HG02885 (cell line): ENCODE measurements around the gene PRIM1.
"Not testable (repeated sequence)": the region's sequence is repeated elsewhere in the genome, so short reads cannot be mapped to it uniquely, and the experiment has no call there.

Experiments used
- ATAC-seq: cut with Tn5 transposase; IDR thresholded peaks from one replicate; pipeline ENCODE4 v1.9.1; 2021; ENCODE audit warnings: mild to moderate bottlenecking; ENCODE audit not compliant: unreplicated experiment, poor library complexity

Gene PRIM1

DNA sequence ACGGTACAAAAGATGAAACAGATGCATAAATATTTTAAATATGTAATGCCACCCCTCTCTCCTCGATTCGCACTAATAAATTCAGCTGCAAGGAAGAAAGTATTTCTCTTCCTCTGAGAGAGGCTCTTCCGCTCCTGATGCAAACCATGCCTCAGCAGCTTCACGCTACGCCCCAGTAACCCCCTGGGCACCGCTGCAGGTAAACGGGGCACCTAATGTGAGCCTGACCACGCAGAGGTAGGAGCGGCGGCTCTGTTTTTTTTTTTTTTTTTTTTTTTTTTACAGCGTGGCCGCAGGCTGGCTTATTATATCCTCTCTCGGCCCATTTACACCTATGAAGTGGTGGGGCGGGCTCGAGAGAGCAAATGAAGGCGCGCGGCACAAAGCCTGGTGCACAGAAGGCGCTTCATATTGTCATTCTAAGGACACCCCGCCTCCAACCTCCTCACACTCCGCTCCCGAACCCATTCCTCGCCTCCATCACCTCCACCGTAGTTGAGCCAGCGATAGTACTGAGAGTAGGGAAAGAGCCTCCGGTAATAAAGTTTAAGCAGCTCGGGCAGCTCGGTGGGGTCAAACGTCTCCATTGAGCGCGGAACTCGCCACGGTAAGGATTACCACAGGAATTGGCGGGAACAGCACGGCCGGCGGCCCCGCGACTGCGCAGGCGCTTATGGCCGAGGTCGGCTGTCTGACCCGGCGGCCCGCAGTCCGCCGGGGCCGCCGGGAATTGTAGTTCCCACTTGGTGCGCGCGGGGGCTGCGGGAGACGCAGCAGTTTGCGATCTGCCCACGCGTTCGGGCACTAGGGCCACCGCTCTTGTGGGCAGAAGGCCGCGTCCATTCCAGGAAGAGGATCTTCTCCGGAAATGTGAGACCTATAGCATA is at the start of gene PRIM1:
TSS of gene PRIM1 (minus strand) at position 612 of the 887 bp plus-strand sequence. CDS start at position 587, 25 bp downstream.
- ATAC-seq, result peak; percentile 82

DNA sequence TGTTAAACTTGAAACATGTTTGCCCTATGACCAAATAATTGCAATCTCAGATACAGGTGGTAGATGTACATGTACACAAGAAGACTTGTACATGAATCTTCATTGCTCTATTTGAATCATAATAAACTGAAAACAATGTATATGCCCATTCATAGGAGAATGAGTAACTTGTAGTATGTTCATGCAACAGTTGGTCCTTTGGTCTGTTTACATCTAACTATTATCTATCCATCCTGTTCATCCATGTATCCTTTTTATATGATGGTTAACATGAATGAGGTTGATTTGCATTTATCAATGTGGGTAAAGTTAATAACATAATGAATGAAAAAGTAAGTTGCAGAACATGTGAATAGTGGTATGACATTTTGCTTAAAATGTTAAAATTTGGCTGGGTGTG is 48.1 kb upstream of the PRIM1 start:
- ATAC-seq, result no peak

DNA sequence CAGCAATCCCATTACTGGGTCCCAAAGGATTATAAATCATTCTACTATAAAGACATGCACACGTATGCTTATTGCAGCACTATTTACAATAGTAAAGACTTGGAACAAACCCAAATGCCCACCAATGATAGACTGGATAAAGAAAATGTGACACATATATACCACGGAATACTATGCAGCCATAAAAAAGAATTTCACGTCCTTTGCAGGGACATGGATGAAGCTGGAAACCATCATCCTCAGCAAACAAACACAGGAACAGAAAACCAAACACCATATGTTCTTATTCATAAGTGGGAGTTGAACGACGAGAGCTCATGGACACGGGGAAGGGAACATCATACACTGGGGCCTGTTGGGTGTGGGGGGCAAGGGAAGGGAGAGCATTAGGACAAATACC is 47.2 kb upstream of the PRIM1 start:
- not testable (repeated sequence) for ATAC-seq

DNA sequence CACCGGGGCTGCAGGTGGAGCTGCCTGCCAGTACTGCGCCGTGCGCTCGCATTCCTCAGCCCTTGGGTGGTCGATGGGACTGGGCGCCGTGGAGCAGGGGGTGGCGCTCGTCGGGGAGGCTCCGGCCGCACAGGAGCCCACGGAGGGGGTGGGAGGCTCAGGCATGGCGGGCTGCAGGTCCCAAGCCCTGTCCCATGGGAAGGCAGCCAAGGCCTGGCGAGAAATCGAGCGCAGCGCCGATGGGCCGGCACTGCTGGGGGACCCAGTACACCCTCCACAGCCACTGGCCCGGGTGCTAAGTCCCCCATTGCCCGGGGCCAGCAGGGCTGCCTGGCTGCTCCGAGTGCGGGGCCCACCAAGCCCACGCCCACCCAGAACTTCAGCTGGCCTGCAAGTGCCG is 43.7 kb upstream of the PRIM1 start:
- not testable (repeated sequence) for ATAC-seq

DNA sequence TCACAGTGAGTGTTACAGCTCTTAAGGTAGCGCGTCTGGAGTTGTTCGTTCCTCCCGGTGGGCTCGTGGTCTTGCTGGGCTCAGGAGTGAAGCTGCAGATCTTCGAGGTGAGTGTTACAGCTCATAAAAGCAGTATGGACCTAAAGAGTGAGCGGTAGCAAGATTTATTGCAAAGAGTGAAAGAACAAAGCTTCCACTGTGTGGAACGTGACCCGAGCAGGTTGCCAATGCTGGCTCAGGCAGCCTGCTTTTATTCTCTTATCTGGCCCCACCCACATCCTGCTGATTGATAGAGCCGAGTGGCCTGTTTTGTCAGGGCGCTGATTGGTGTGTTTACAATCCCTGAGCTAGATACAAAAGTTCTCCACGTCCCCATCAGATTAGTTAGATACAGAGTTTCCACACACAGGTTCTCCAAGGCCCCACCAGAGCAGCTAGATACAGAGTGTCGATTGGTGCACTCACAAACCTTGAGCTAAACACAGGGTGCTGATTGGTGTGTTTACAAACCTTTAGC is 43.0 kb upstream of the PRIM1 start:
- not testable (repeated sequence) for ATAC-seq

DNA sequence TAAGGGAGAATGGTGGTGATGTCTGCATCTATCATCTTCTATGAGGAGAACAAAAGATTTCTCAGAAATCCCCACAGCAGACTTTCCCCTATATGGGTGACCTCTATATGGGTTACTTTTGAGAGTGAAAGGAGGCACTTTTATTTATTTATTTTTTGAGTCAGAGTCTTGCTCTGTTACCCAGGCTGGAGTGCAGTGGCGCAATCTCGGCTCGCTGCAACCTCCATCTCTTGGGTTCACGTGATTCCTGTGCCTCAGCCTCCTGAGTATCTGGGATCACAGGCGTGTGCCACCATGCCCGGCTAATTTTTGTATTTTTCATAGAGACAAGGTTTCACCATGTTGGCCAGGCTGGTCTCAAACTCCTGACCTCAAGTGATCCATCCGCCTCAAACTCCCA is 41.0 kb upstream of the PRIM1 start:
- ATAC-seq, result not testable (repeated sequence)

DNA sequence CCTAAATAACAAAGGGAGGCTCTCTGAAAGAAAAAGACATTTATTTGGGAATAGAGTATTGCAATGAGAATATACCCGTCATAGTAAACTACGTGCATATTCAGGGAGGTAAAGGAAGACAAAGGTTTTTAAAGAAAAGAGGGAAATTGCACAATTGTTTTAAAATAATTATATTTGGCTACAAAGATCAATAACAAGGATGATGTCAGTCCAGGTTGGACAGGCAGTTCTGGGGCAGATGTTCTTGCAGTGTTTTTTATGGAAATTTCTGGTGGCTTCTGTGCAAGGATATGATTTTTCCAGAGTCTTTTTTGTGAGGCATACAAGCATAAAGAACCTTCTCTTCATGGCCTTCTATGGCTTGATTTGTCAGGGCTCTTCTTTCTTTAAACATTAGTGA is 40.6 kb upstream of the PRIM1 start:
- no peak for ATAC-seq

DNA sequence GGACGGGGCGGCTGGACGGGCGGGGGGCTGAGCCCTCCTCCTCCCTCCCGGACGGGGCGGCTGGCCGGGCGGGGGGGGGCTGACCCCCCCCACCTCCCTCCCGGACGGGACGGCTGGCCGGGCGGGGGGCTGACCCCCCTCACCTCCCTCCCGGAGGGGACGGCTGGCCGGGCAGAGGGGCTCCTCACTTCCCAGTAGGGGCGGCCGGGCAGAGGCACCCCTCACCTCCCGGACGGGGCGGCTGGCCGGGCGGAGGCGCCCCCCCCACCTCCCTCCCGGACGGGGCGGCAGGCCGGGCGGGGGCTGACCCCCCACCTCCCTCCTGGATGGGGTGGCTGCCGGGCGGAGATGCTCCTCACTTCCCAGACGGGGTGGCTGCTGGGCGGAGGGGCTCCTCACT is 37.3 kb upstream of the PRIM1 start:
- not testable (repeated sequence) for ATAC-seq

DNA sequence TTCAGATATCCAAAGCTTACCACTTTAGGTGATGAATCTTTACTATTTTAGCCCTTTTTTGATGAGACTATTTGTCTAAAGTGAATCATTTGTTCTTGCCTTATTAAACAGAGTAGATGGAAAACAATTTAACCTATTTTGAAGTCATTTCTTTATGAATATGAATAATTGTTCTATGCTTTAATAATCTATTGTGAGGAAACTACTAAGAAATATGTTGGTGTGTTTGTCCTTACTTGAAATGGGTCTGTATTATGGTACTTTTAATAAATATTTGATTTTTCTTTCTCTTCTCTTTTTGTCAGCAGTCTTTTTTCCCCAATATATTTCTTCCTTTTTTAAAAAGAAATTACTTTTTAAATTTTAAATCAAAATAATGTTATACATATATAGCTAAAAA is 35.4 kb upstream of the PRIM1 start:
- no peak for ATAC-seq

DNA sequence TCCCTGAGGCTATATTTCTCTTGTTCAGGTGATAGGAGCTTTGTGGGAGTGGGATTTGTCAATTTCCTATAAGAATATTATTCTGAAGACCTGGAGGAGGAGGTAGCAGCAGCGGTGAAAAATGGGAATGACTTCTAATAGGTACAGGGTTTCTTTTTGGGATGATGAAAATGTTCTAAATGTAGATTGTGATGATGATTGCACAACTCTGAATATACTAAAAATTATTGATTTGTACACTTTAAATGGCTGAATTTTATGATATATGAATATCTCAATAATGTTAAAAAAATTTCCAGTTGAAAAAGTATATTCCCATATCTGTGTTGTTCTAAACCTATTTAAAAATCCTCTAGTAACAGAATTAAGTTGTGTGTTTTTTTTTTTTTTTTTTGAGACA is 33.8 kb upstream of the PRIM1 start:
- no peak for ATAC-seq

DNA sequence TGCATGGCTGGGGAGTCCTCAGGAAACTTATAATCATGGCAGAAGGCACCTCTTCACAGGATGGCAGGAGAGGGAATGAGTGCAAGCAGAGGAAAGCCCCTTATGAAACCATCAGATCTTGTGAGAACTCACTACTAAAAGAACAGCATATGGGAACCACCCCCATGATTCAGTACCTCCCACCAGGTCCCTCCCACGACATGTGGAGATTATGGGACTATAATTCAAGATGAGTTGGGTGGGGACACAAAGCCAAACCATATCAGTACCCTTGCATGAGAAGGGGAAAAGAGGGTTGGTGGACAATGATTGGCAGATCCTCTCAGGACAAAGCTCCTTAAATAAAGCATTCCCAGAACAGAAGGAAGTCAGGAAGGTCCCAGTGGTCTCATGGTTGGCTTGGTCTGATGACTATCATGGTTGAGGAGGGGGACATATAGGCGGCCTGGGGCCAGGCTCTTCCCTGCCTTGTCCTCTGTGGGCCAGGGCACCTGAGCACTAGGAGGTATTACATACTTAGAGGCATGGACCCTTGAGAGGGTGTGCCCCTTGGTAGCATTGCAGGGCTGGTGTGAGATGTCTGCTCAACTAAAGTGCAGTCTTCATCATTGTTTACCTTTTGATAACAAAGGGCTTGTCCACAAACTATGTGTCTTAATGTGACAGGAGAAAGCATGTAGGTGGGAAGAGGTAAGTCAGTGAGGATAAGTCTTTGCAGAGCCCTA is 33.2 kb upstream of the PRIM1 start:
- no peak for ATAC-seq

DNA sequence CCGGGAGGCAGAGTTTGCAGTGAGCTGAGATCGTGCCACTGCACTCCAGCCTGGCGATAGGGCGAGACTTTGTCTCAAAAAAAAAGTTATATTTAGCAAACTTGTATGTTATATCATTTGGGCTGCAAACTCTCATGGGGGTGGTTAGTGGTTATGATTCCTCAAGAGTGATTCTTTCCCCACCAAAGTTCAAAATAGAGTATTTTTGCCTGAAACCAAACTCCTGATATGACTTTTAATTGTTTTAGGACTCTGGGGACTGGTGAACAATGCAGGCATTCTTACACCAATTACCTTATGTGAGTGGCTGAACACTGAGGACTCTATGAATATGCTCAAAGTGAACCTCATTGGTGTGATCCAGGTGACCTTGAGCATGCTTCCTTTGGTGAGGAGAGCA is 29.6 kb upstream of the PRIM1 start:
- no peak for ATAC-seq

DNA sequence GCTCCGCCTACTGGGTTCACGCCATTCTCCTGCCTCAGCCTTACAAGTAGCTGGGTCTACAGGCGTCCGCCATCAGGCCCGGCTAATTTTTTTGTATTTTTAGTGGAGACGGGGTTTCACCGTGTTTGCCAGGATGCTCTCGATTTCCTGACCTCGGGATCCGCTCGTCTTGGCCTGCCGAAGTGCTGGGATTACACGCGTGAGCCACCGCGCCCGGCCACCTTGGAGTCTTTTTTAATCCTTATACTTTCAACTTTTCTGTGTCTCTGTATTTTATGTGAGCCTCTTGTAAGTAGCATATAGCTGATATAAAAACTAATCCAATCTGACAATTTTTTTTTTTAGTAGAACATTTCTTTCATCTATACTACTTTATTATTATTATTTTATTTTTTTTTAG is 26.6 kb upstream of the PRIM1 start:
- ATAC-seq, result no peak

DNA sequence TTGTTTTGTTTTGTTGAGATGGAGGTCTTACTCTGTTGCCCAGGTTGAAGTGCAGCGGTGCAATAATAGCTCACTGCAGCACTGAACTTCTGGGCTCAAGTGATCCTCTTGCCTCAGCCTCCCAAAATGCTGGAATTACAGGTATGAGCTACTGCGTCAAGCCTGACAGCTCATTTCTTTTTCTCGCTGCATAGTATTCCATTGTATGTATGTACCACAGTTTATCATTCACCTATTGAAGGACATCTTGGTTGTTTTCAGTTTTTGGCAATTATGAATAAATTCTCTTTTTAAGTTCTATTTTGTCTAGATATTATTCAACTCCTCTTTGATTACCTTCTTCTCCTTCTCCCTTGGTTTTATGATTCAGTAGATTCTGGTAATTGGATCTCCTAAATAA is 24.5 kb upstream of the PRIM1 start:
- ATAC-seq, result no peak

DNA sequence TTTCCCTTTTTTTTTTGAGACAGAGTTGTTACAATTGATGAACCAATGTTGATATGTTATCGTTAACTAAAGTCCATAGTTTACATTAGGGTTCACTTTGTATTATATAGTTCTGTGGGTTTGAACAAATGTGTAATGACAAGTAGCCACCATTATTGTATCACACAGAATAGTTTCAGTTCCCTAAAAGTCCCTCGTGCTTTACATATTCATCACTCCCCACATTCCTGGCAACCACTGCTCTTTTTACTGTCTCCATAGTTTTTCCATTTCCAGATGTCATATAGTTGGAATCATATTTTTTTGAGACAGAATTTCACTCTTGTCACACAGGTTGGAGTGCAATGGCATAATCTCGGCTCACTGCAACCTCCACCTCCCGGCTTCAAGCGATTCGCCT is 23.5 kb upstream of the PRIM1 start:
- ATAC-seq, result peak; percentile 68

DNA sequence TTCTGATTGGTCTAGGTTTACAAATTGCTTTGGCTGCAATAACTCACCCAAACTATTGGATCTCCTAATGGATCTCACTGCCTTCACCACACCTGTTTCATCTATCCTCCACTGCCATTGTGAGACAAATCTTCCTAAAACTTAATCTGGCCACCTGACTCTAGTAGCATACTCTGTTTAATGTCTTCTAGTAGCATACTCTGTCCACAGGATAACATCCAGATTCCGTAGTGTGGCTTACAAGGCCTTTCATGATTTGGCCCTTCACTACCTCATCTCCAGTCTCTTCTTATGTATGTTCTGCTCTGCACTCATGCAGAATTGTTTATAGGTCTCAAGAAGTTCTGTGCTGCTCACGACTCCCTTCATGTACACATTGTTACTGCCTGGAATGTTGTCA is 21.0 kb upstream of the PRIM1 start:
- ATAC-seq, result no peak

DNA sequence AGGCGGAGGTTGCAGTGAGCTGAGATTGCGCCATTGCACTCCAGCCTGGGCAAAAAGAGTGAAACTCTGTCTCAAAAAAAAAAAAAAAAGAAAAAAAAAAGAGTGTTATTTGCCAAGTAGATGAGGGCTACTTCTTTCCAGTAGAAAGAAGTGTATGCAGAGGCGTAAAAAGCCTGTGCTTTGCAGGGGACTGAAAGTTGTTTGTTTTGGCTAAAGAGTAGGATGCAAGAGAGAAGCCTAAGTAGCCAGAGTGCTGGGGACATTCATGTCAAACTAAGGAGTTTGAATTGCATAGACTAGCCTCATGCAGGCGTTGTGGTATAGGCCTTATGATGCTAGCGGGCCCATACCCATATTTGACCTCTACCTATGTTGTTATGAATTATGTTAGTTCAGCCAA is 20.5 kb upstream of the PRIM1 start:
- ATAC-seq, result no peak

DNA sequence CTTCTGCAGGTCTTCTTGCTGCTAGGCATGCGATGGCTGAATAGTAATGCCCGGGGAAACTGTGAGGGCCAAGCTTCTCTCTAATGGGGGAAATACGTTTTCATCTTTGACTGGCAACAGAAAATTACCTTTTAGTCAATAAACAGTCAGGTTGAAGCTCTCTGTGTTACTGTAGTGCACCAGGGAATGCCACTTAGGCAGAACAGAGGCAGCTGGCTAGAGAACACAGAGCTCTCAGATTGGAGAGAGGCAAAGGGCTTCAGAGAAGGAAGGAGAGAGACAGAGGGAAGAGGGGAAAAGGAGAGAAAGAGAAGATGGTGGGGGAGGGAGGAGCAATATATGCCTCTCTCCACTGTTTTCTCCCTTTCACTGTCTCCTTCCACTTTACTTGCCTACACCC is 17.7 kb upstream of the PRIM1 start:
- no peak for ATAC-seq

DNA sequence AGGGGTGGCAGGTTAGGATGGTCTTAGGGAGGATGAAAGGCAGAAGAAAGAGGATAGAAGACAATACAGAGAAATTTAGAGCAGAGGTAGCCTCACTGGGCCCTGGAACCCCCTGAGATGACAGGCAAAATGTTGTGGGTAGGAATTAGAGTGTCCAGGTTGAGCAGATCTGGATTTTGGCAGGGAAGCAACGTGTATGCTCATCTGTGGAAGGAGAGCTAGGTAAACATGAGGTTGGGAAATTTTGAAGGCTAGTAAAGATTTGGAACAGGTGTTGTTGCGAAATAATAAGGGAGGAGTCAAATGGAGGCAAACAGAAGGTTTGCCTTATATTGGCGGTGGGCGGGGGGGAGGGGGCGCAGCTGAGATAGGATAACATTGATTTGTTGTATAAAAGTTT is 16.3 kb upstream of the PRIM1 start:
- ATAC-seq, result no peak

DNA sequence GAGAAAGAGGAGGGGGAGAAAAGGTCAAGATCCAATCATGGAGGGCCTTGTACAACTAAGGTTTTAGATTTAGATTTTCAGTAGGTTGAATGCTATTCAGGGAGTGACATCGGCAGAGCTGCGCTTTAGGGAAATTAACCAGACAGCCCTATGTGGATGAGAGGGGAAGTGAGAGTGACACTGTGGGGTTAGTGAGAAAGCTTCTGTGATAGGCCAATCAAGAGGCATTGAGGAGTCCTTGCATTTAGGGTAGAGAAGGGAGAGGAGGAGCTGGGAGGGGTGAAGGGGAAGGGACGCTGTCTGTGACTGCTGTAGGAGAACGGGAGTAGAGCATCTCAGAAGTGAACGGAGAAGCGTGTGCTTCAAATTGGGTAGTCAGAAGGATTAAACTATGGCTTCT is 14.4 kb upstream of the PRIM1 start:
- peak; percentile 98 for ATAC-seq
